ENCODE data around the gene NUDT4B. TPM values are rescaled to one million over a fixed set of nuclear protein-coding genes. Genes with fewer than 3 reads are reported as not detected.
"Not testable (repeated sequence)": the region's sequence is repeated elsewhere in the genome, so short reads cannot be mapped to it uniquely, and the experiment has no call there.

The NUDT4B gene
- total RNA-seq, 2 experiments from 2014 or later: not detected

DNA sequence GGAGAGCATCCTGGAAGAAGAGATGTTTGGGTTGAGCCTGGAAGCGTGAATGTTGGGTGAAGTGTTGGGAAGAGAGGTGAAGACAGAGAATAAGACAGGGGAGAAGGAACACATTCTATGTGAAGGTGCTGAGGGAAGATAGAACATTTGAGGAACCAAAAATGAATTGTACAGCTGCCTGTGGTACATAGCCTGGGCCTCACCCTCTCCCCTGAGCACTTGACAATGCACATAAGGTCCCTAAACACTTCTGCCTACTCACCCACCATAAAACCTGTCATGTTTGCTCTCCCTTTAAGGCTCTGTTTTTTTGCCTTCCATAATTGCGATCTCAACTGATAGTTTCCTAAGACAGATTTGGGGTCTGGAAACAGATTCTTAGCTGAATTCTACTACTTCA lies 25.8 kb upstream of the NUDT4B start:
- ATAC-seq; H3K4me1 Mint-ChIP-seq (ENCODE audit: low read depth); CTCF ChIA-PET: not testable (repeated sequence)

DNA sequence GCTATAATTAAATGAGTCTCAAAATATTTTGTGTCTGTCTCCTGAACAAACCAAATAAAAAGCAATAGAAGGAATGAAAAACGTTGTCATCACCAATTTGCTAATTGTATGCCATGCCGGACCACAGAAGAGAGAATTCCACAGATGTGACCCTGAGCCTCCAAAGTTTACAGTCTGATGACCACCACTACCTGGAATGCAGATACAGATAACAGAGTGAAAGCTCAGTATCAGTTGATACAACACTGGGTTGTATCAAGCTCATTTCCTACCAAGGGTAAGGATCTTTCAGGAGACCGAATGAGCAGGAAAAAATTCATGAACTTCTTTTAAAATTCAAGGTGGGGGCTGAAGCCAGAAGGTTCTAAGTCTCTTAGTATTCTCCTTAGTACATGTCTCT lies 25.1 kb upstream of the NUDT4B start:
- H3K36me3 Mint-ChIP-seq (ENCODE audit: low read depth); POLR2A ChIA-PET; H3K27ac Mint-ChIP-seq; intact Hi-C loops (cut with micrococcal nuclease); ATAC-seq; H3K4me1 Mint-ChIP-seq (ENCODE audit: low read depth); CTCF ChIA-PET; H3K27me3 Mint-ChIP-seq; H3K9me3 Mint-ChIP-seq; DNase-seq; H3K4me3 Mint-ChIP-seq: not testable (repeated sequence)

More for the DNA sequence above, 25.8 kb upstream of the NUDT4B start:
- POLR2A ChIA-PET; H3K27ac Mint-ChIP-seq; H3K9me3 Mint-ChIP-seq; H3K36me3 Mint-ChIP-seq (ENCODE audit: low read depth); DNase-seq; H3K27me3 Mint-ChIP-seq; H3K4me3 Mint-ChIP-seq; intact Hi-C loops (cut with micrococcal nuclease): not testable (repeated sequence)

DNA sequence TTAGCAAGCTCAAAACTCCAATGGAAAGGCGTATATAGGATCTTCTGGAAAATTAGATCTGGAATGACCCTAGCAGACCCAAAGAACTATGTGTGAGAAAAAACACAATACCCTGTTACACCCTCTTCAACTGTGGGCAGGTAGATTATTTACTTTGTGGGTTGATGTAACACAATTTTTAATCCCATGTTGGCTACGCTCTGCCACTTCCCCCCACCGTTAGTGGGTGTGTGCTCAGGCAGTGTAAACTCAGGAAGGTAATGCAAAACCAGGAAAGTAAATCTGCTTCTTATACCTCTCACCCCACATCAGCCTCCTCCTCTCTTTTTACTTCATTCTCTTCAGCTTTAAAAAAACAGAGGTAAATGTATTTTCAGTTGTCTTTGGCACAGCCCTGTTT lies 23.7 kb upstream of the NUDT4B start:
- H3K4me3 Mint-ChIP-seq; H3K36me3 Mint-ChIP-seq (ENCODE audit: low read depth); H3K27me3 Mint-ChIP-seq; intact Hi-C loops (cut with micrococcal nuclease); DNase-seq; ATAC-seq; H3K27ac Mint-ChIP-seq; H3K9me3 Mint-ChIP-seq; CTCF ChIA-PET; H3K4me1 Mint-ChIP-seq (ENCODE audit: low read depth); POLR2A ChIA-PET: not testable (repeated sequence)

DNA sequence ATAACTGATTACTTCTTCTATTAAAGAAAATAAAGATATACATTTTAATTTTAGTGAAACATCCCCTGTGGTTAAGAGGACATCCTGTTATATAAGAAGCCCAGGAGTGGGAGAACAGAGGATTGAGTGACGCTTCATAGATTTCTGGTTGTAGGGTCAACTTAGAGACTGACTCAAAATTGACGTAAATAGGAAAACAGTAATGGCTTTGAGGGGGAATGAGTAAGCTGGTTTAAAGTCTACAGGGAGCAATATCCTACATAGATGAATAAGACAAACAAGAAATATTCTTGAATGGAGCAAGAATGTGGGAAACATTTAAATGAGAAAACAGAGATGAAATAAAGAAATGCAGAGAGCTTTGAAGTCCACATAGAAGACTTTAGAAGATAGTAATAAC lies 20.7 kb upstream of the NUDT4B start:
- H3K4me3 Mint-ChIP-seq; H3K36me3 Mint-ChIP-seq (ENCODE audit: low read depth); H3K27me3 Mint-ChIP-seq; H3K4me1 Mint-ChIP-seq (ENCODE audit: low read depth); H3K9me3 Mint-ChIP-seq; ATAC-seq; intact Hi-C loops (cut with micrococcal nuclease); H3K27ac Mint-ChIP-seq; CTCF ChIA-PET; DNase-seq; POLR2A ChIA-PET: not testable (repeated sequence)

DNA sequence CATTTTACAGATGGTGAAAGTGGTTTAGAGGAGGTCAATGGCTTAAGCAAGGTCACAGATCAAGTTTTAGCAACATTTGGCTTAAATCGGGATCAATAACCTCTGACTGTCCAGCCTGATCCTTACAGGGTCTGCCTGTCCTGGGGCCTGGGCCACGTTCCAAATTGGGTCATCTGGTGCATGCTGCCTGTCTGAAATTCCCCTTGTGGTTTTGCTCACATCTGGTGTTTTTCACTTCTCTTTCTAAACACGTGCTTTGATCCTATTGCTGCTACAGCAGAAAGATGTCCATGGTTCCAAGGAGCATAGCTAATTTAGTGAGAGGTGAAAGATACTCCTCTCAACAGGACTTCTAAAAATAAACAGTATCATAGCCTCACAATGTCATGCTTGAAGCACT lies 19.4 kb upstream of the NUDT4B start:
- POLR2A ChIA-PET; H3K4me3 Mint-ChIP-seq; CTCF ChIA-PET; intact Hi-C loops (cut with micrococcal nuclease); ATAC-seq; DNase-seq; H3K27me3 Mint-ChIP-seq; H3K4me1 Mint-ChIP-seq (ENCODE audit: low read depth); H3K27ac Mint-ChIP-seq; H3K9me3 Mint-ChIP-seq; H3K36me3 Mint-ChIP-seq (ENCODE audit: low read depth): not testable (repeated sequence)

DNA sequence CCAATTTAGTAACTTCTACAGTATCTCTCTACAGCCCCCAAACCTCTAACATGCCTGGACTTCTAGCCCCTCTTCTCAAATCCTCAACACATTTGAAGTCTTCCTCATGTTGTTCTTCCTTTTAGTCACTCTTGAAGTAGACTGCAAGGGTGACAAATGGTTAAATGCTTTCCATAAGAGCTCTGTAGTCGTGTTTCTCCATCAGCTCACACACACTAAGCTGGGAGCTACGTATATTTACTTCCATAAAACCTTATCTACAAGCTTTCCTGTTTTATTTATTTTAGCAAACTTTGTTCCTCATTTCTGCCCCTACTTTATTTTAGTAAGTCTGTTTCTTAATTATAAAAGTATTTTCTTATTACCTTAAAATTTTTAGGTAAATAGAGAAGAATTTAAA lies 19.0 kb upstream of the NUDT4B start:
- POLR2A ChIA-PET; H3K9me3 Mint-ChIP-seq; CTCF ChIA-PET; H3K36me3 Mint-ChIP-seq (ENCODE audit: low read depth); H3K4me3 Mint-ChIP-seq; H3K27me3 Mint-ChIP-seq; DNase-seq; intact Hi-C loops (cut with micrococcal nuclease); ATAC-seq; H3K27ac Mint-ChIP-seq; H3K4me1 Mint-ChIP-seq (ENCODE audit: low read depth): not testable (repeated sequence)

DNA sequence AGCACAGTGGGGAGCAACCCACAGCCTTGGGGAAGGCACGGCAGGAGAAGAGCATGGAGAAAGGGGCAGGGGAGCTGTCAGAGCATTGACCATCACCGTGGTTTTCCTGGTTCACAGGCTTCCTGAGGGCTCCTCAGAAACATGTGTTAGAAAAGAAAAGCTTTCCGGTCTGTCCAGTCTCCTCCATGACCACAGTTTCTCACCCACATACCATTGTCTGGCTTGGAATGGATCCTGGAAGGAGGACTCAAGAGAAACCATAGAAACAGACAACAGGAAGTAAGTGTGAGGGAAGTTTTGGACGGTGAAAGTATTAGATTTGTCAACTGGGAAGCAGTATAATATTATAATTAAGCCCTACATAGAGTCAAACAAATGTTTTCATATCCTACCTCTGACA lies 16.3 kb upstream of the NUDT4B start:
- H3K9me3 Mint-ChIP-seq; CTCF ChIA-PET; H3K27me3 Mint-ChIP-seq; H3K4me3 Mint-ChIP-seq; H3K27ac Mint-ChIP-seq; H3K4me1 Mint-ChIP-seq (ENCODE audit: low read depth); ATAC-seq; intact Hi-C loops (cut with micrococcal nuclease); DNase-seq; H3K36me3 Mint-ChIP-seq (ENCODE audit: low read depth); POLR2A ChIA-PET: not testable (repeated sequence)

DNA sequence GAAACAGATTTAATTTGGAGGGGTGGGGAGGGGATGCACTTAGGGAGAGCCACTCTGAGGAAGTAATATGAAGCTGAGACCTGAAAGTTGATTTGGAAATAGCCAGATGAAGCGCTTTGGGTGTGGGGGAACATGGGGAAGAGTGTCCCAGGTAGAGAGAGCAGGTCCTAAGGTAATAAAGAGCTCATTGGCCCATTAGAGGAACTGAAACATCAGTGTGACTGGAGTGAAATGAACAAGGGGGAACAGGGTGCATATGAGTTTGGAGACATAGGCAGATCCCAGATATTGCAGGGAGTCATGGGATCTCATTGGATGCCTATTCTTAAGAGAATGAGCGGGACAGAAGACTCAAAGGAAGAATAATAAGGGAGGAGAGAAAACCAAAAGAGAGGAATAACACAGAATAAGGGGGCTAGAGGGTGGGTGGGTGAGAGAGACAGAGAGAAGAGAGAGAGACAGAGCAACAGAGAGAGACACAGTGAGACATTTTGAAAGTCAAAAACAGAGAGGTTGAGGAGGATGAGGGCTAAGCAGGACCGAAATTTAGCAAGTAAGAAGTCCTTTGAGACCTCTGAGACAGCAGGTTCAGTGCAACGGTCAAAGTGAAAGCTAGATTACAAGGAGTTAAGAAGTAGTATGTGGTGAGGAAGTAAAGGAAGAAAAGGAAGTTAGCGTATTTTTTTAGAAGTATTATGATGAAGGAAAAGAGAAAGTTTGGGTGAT lies 14.8 kb upstream of the NUDT4B start:
- DNase-seq; CTCF ChIA-PET; H3K4me1 Mint-ChIP-seq (ENCODE audit: low read depth); POLR2A ChIA-PET; H3K27me3 Mint-ChIP-seq; H3K27ac Mint-ChIP-seq; H3K4me3 Mint-ChIP-seq; intact Hi-C loops (cut with micrococcal nuclease); H3K36me3 Mint-ChIP-seq (ENCODE audit: low read depth); H3K9me3 Mint-ChIP-seq: not testable (repeated sequence)
- ATAC-seq: peak; percentile 83

DNA sequence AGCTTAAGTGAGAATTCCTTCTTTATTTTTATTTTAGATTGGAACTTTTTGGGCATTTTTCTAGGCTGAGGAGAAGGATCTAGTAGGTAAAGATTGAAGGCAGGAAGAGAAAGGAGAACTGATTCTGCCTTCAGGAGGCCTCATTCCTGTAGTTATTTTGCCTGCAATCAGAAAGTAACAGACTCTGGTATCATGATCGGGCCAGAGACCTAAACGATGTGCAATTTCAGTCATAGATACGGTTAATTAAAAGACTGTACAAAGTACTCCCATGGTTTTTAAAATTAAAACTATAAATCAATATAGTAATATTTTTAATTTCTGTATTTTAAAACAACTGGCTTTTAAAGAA lies 14.3 kb upstream of the NUDT4B start:
- H3K27ac Mint-ChIP-seq; DNase-seq; intact Hi-C loops (cut with micrococcal nuclease); POLR2A ChIA-PET; H3K36me3 Mint-ChIP-seq (ENCODE audit: low read depth); CTCF ChIA-PET; H3K4me3 Mint-ChIP-seq; H3K27me3 Mint-ChIP-seq; H3K9me3 Mint-ChIP-seq; H3K4me1 Mint-ChIP-seq (ENCODE audit: low read depth): not testable (repeated sequence)
- ATAC-seq: peak; percentile 38

DNA sequence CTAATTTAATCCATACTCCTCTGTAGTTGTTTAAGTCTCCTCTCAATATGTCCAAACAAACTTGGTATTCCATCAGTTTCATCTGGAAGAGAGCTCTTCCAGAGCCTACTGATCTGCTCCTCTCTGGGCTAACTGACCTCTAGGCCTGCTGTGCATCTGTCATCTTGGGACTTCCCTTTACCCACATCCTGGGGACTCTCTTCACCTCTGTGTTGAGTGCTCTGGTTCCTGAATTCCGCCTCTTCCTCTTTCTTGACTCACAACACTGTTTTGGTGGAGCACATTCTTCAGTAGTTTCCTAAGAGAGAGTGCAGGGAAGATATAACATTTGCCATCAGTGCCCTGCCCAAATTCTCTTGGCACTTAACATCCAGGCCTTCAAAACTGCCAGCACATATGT lies 13.0 kb upstream of the NUDT4B start:
- ATAC-seq: peak; percentile 56
- H3K4me1 Mint-ChIP-seq (ENCODE audit: low read depth); POLR2A ChIA-PET; DNase-seq; H3K36me3 Mint-ChIP-seq (ENCODE audit: low read depth); H3K4me3 Mint-ChIP-seq; H3K27me3 Mint-ChIP-seq; intact Hi-C loops (cut with micrococcal nuclease); CTCF ChIA-PET; H3K27ac Mint-ChIP-seq; H3K9me3 Mint-ChIP-seq: not testable (repeated sequence)

DNA sequence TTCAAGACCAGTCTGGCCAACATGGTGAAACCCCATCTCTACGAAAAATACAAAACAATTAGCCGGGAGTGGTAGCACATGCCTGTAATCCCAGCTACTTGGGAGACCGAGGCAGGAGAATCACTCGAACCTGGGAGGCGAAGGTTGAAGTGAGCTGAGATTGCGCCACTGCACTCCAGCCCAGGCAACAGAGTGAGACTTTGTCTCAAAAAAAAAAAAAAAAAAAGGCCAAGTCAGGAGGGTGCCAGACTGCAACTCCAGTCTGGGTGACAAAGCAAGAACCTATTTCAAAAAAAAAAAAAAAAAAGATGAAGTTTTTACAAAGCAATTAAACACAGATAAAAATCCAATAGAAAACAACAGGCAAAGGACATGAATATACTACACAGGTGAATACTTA lies 9.9 kb upstream of the NUDT4B start:
- H3K36me3 Mint-ChIP-seq (ENCODE audit: low read depth); ATAC-seq; DNase-seq; H3K4me1 Mint-ChIP-seq (ENCODE audit: low read depth); H3K9me3 Mint-ChIP-seq; H3K4me3 Mint-ChIP-seq; H3K27me3 Mint-ChIP-seq; H3K27ac Mint-ChIP-seq; intact Hi-C loops (cut with micrococcal nuclease); POLR2A ChIA-PET; CTCF ChIA-PET: not testable (repeated sequence)

DNA sequence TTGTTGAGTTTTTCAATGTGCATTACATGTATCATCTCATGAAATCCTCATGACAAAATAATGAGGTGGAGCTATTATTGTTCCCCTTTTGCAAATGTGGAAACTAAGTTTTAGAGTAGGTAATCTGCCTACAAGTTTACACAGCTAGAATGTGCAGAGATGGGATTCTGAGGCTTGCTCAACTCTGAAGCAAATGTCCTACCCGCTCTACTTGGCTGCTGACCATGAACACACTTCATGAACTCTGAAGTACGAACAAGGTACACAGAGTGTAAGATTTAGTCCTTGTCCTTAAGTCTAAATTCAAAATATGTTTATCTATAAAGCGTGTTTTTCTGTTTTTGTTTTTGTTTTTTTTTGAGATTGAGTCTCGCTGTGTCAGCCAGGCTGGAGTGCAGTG lies 5.4 kb upstream of the NUDT4B start:
- H3K4me3 Mint-ChIP-seq; H3K36me3 Mint-ChIP-seq (ENCODE audit: low read depth); DNase-seq; CTCF ChIA-PET; intact Hi-C loops (cut with micrococcal nuclease); H3K4me1 Mint-ChIP-seq (ENCODE audit: low read depth); POLR2A ChIA-PET; H3K9me3 Mint-ChIP-seq; ATAC-seq; H3K27me3 Mint-ChIP-seq; H3K27ac Mint-ChIP-seq: not testable (repeated sequence)

Data from activated CD8-positive, alpha-beta T cell treated with anti-CD3 and anti-CD28 coated beads for 36 hours (primary cell).